C4-2B (cell line): Measurements from ENCODE around the gene TMC5.

Source experiments
- H3K27ac ChIP-seq: fragments of 450-650 bp; 2 replicates; pipeline ENCODE4 v1.5.1; 2017
- CTCF ChIP-seq: fragments of 450-650 bp; conservative IDR thresholded peaks from 2 replicates; pipeline ENCODE4 v1.5.1; 2017; ENCODE audit warnings: mild to moderate bottlenecking
- ZFX ChIP-seq: fragments of 450-650 bp; IDR thresholded peaks from 2 replicates; pipeline ENCODE4 v1.6.1; 2017

Gene TMC5

GRCh38 chr16:19499006-19499405, 81.3 kb downstream of the TMC5 start:
- no peak overlapping the region for H3K27ac ChIP-seq
- TF ChIP-seq CTCF (no peak), ZFX (no peak)

DNA sequence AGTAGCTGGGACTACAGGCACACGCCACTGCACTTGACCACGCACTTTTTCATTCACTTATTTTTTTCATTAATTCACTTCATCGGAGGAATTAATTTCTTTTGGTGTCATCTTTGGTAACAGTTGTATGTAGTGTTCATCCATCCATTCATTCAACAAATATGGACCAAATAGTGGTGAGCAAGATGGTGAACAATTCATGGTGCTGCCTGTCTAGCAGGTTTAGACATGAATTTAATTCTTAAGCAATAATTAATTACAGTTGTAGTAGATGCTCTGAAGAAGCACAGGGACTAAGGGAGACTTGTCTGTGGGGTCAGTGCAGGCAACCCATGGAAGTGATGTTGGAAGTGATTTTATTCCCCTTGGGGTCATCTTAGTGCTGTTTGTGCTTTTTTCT, 81.8 kb downstream of the TMC5 start:
- H3K27ac ChIP-seq: no peak overlapping the region
- no peak for TF ChIP-seq CTCF
- TF ChIP-seq ZFX: no peak

GRCh38 chr16:19502395-19503131, 84.9 kb downstream of the TMC5 start:
- no peak for TF ChIP-seq ZFX
- peak; percentile 88 for TF ChIP-seq CTCF
- no peak overlapping the region for H3K27ac ChIP-seq

DNA sequence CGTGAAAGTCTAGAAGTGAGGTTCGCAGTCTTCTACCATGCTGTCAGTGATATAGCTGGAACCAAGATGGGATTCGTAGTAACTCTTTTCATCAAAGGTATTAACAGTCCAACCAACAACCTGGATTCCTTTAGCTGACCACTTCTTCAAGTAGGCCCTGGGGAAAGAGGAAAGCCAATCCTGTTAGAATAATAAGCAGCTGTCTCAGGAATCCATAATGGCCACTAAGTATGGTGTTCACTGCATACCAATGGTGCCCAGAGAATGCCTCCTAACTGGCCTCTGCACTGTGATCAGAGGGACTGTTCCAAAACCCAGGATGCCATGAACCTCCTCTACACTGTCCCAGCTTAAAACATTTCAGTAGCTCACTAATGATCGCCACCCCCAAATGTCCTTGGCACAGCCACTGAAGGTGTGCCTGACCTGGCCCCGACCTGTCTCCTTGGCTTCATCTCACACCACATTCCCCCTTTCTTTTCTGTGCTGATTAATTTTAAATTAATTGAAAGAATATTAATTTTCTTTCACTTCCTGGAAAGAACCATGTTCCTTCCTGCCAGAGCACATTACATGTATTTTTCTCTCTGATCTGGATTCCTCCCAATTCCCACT, 85.9 kb downstream of the TMC5 start:
- no peak overlapping the region for H3K27ac ChIP-seq
- no peak for TF ChIP-seq ZFX
- no peak for TF ChIP-seq CTCF

- TF ChIP-seq CTCF: no peak
- no peak for TF ChIP-seq ZFX
- no peak overlapping the region for H3K27ac ChIP-seq
Observed at GRCh38 chr16:19505600-19506303, 88.1 kb downstream of the TMC5 start.

GRCh38 chr16:19506965-19507364, 89.3 kb downstream of the TMC5 start:
- H3K27ac ChIP-seq: no peak overlapping the region
- no peak for TF ChIP-seq ZFX
- no peak for TF ChIP-seq CTCF

DNA sequence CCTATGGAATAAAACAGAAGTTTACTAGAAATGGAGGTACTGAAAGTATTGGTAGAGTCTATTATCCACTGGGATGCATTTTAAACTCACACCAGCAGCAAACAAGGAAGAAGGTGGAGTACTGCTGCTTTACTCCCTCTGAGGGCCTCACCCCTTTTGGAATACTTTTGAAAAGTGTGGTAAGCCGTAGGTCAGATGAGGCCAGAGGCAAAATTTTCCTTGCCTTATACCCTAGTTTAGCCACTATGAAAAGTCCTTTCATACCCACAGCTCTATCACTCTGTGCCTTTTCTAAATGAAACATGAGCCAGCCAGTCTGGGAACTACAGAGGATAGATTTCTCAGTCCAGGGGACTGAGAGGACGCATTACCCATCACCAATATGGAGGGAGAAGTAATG, 90.2 kb downstream of the TMC5 start:
- H3K27ac ChIP-seq: no peak overlapping the region
- no peak for TF ChIP-seq ZFX
- TF ChIP-seq CTCF: no peak
